Mucosa of stomach (tissue), 1 donor: Measurements from ENCODE around the gene ABCC4.

Source experiments
- H3K27me3 ChIP-seq: one replicate; pipeline ENCODE4 v1.7.0; 2013; ENCODE audit warnings: mild to moderate bottlenecking, low read length; ENCODE audit not compliant: control insufficient read depth, insufficient read depth
- H3K36me3 ChIP-seq: one replicate; pipeline ENCODE4 v1.7.0; 2013; ENCODE audit warnings: low read length; ENCODE audit not compliant: control insufficient read depth, insufficient read depth
- H3K4me1 ChIP-seq: one replicate; pipeline ENCODE4 v1.7.0; 2013; ENCODE audit warnings: mild to moderate bottlenecking, low read length; ENCODE audit not compliant: control insufficient read depth, insufficient read depth
- H3K4me3 ChIP-seq: one replicate; pipeline ENCODE4 v1.7.0; 2013; ENCODE audit warnings: low read length
- H3K9ac ChIP-seq: one replicate; pipeline ENCODE4 v1.7.0; 2013; ENCODE audit warnings: mild to moderate bottlenecking, low read length, moderate library complexity
- H3K9me3 ChIP-seq: one replicate; pipeline ENCODE4 v1.7.0; 2013; ENCODE audit warnings: mild to moderate bottlenecking, low read length, moderate library complexity; ENCODE audit not compliant: control insufficient read depth
- donor health status: Pancreatic carcinoma.

The ABCC4 gene

DNA sequence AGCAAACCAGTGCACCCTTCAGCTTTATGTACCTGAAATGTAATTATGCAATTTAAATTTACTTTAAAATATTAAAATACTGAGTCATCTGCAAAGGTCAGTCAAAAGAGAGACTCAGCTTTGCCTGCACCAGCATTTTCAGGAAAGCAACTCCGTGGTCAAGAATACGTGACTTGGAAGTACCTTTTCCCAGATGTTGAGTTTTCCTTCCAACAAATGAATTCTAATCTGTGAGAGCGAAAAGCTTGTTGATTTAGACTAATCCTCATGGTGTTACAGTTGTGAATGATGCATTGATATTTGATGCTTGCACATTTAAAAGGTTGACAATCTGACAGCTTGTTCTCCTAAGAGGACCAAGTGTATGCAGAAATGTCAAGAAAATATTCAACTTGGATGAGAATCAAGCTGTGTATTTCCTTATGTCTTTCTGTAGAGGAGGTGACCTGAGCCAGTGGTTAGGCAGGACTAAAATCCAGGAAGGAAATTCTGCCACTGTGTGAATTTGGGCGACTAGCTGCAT, 270.4 kb downstream of the ABCC4 start:
- Histone ChIP-seq H3K4me1 (peaks cover 8% of the 10 kb centered on the region), H3K9me3 (no peaks in the 10 kb centered on the region), H3K36me3 (no peaks in the 10 kb centered on the region), H3K9ac (no peak overlapping the region), H3K27me3 (no peaks in the 10 kb centered on the region), H3K4me3 (no peak overlapping the region)

DNA sequence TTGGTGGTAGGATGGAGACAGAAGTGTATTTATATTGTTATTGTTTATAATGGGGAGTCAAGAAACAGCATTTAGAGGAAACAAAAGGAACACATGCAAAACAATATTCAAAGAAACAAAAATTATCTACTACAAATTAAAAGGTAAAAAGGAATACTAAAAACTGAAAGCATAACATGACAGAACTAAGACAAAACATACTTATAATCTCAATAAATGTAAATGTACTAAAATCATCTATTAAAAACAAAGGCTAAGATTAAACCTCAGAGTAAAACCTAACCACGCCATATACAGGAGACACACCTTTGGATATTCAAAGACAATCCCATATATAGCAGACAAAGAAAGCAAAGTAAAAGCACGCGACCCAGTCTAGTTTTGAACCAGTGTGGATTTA, 273.6 kb downstream of the ABCC4 start:
- Histone ChIP-seq H3K4me1 (no peaks in the 10 kb centered on the region), H3K9ac (no peak overlapping the region), H3K9me3 (no peaks in the 10 kb centered on the region), H3K4me3 (no peak overlapping the region), H3K36me3 (no peaks in the 10 kb centered on the region), H3K27me3 (no peaks in the 10 kb centered on the region)

DNA sequence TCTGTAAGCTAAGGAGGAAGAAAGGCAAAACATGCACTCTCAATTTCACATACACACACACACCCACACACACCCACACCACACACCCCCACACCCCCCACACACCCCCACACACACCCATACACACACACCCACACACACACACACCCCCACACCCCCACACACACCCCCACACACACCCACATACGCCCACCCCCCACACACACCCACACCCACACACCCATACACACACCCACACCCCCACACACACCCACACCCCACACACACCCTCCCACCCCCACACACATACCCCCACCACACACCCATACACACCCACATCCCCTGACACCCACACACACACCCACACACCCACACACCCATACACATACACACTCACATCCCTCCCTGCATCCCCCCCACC, 276.1 kb downstream of the ABCC4 start:
- Histone ChIP-seq H3K4me1 (no peaks in the 10 kb centered on the region), H3K9ac (no peak overlapping the region), H3K9me3 (no peaks in the 10 kb centered on the region), H3K36me3 (no peaks in the 10 kb centered on the region), H3K27me3 (no peaks in the 10 kb centered on the region), H3K4me3 (no peak overlapping the region)

DNA sequence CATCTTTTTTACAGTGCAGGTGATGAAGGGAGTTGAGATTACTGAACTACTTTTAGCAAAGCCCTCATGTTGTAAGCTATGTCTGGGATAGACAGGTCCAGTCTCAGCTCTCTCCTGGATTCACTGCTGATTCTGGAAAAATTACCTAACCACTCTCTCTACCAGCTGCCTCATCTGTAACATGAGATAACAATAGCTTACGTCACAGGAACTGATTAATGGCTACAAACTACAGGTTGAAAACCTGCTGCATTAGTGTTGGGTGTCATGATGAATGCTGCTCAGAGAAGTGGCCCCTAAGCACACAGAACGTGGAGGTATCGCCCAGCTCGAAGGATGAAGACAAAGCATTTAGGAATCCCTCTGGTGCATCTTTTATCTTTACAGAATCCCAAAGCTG, 277.8 kb downstream of the ABCC4 start:
- no peaks in the 10 kb centered on the region for H3K4me1 ChIP-seq
- no peaks in the 10 kb centered on the region for H3K27me3 ChIP-seq
- H3K4me3 ChIP-seq, result no peak overlapping the region
- H3K36me3 ChIP-seq, result no peaks in the 10 kb centered on the region
- no peak overlapping the region for H3K9ac ChIP-seq
- no peaks in the 10 kb centered on the region for H3K9me3 ChIP-seq

DNA sequence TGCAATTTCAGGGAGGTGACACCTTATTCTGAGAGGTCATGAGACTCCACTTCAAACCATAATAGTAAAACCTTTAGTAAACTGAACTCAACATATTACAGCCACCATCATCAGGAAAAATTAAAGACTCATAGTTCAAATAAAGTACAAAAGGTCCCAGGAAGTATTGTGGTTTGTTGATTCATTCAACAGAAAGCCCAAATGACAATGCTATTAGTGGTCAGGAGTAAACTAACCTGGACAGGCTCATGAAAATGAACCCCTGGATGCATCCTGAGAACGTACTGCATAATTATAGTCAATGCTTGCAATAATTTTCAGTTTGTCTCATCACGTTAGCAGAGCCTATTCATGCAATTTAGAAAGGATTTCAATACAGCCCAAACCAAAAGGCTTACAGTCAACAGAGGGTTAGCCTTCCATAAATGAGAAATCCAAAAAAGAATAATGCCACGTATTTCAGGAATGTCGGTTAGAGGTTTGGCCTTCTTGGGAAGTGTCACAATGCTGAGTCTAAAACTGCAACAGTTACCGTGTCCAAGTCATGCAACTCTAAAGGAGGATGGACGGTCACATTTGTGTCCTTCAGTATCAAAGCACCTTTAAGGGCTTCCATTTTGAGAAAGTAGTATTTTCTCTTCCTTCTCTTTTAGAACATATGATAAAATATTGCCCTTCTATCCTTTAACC, 280.8 kb downstream of the ABCC4 start:
- no peak overlapping the region for H3K9ac ChIP-seq
- no peaks in the 10 kb centered on the region for H3K4me1 ChIP-seq
- H3K9me3 ChIP-seq, result no peaks in the 10 kb centered on the region
- no peaks in the 10 kb centered on the region for H3K27me3 ChIP-seq
- H3K36me3 ChIP-seq, result no peaks in the 10 kb centered on the region
- H3K4me3 ChIP-seq, result no peak overlapping the region

DNA sequence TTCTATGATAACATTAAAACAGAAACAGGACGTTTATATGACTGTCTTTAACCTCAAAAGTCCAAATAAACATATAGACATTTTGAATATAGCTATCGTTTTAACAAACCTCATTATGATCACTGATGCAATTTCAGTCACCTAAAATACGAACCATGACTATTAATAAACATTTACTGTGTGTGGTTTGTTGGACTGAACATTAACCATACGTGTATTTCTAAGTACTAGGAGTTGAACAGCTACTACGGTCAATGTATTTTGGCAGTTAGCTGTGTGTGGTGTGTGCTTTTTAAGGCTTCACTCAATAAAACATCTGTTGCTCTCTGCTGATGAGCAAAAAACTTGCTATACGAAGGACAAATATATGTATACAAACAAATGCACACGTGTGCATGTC, 281.4 kb downstream of the ABCC4 start:
- Histone ChIP-seq H3K27me3 (no peaks in the 10 kb centered on the region), H3K4me1 (no peaks in the 10 kb centered on the region), H3K9me3 (no peaks in the 10 kb centered on the region), H3K9ac (no peak overlapping the region), H3K36me3 (no peaks in the 10 kb centered on the region), H3K4me3 (no peak overlapping the region)

DNA sequence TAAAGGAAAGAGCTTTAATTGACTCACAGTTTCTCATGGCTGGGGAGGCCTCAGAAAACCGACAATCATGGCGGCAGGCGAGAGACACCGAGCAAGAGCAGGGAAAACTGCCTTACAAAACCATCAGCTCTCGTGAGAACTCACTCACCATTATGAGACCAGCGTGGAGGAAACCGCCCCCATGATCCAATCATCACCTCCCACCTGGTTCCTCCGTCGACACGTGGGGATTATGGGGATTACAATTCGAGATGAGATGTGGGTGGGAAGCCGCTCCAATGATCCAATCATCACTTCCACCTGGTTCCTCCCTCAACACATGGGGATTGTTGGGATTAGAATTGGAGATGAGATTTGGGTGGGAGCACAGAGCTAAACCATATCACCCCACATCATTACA, 293.9 kb downstream of the ABCC4 start:
- no peaks in the 10 kb centered on the region for H3K9me3 ChIP-seq
- H3K4me1 ChIP-seq, result peaks cover 8% of the 10 kb centered on the region
- no peak overlapping the region for H3K9ac ChIP-seq
- H3K4me3 ChIP-seq, result no peak overlapping the region
- H3K36me3 ChIP-seq, result no peaks in the 10 kb centered on the region
- H3K27me3 ChIP-seq, result peaks cover 3% of the 10 kb centered on the region

DNA sequence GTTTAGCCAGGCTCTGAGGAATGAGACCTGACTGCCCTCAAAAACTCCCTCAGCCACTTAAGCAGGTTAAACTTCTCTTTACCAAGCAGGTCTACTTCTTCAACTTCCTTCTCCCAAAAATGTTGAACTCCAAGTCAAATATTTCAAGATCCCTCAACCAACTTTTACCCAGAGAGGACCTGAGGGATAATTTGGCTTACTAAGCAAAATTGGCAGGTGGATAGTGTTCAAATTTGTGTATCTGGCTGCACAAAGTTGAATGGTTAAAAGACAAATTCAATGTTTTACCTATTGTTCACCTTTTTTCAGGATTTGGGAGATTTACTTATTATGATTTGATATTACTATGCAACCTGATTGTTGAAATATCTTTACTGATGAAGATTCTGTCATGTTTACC, 296.0 kb downstream of the ABCC4 start:
- no peaks in the 10 kb centered on the region for H3K36me3 ChIP-seq
- H3K4me3 ChIP-seq, result no peak overlapping the region
- no peaks in the 10 kb centered on the region for H3K9me3 ChIP-seq
- peaks cover 3% of the 10 kb centered on the region for H3K27me3 ChIP-seq
- H3K4me1 ChIP-seq, result peaks cover 10% of the 10 kb centered on the region
- H3K9ac ChIP-seq, result no peak overlapping the region

DNA sequence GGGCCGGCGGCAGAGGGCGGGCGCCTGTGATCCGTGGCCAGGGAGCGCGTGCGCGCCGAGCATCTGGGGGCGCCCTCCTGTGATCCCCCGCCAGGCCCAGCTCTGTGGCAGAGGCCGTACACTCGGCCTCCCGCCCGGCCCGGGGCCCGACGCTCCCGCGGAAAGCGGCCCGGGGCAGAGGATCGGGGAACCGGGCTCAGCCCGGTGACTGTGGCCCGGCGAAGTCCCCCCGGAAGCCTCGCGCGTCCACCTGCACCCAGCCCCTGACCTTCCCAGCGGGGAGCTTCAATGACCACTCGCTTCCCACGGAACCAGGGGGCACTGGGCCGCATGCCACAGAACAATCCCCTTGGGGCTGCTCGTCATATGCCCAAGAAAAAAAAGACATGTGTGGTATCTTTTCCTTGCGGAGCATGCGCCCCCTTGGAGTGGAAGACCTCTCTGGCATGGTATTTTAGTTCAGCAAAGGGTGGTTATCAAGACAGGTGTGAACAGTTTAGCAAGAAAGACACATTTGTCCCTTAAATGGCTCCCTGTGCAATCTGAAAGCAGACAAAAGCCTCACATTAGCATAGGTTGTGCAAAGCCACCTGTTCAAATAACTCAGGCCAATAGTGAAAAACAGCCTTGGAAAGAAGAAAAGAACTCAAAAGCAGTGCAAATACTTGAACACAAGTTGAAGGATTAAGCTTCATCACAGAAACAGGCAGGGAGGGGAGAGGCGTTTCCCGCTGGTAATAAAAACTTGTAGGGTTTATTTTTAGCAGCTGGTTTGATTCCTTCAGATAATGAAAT, 298.0 kb downstream of the ABCC4 start:
- Histone ChIP-seq H3K4me1 (peaks cover 10% of the 10 kb centered on the region), H3K36me3 (no peaks in the 10 kb centered on the region), H3K9ac (peak overlapping the region; percentile 60), H3K27me3 (peaks cover 3% of the 10 kb centered on the region), H3K4me3 (peak overlapping the region; percentile 36), H3K9me3 (no peaks in the 10 kb centered on the region)

DNA sequence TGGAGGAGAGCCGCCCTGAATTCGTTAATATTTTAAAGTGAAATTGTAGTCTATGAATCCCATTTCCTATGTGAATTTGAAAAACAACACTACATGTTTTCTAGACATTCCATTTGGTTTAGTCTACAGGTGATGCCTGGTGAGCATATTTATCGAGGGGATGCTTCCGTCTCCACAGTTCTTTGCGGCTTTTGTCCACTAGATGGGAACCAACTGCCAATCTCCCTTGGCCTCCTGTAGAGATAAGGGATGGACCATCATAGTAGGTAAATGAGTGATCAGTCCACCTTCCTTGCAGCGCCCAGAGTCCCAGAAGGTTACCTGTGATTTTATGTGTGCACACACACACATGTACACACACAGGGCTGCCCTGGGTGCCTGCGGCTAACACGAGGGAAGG, 299.1 kb downstream of the ABCC4 start:
- H3K9me3 ChIP-seq, result no peaks in the 10 kb centered on the region
- H3K4me3 ChIP-seq, result no peak overlapping the region
- H3K4me1 ChIP-seq, result peaks cover 10% of the 10 kb centered on the region
- H3K9ac ChIP-seq, result no peak overlapping the region
- H3K27me3 ChIP-seq, result peaks cover 3% of the 10 kb centered on the region
- no peaks in the 10 kb centered on the region for H3K36me3 ChIP-seq

DNA sequence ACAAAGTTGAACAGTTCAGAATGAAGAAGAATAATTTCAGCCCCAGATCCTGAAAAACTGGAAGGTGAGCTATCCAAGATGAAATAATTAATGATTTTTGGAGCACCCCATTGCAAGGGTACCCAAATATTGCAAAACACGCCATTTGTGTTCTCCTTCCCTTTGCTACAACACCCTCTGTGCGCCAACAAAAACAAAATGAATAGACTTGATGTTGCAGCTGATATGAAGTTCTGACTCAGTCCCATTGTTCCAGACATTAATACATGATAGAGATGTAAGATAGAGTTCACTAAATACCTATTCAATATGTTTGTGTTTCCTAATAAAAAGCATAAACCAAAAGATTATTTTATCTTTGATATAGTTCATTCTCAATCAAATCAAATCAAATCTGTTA, 301.4 kb downstream of the ABCC4 start:
- no peak overlapping the region for H3K4me3 ChIP-seq
- no peaks in the 10 kb centered on the region for H3K36me3 ChIP-seq
- H3K27me3 ChIP-seq, result peaks cover 3% of the 10 kb centered on the region
- no peak overlapping the region for H3K9ac ChIP-seq
- H3K9me3 ChIP-seq, result no peaks in the 10 kb centered on the region
- H3K4me1 ChIP-seq, result peaks cover 10% of the 10 kb centered on the region

DNA sequence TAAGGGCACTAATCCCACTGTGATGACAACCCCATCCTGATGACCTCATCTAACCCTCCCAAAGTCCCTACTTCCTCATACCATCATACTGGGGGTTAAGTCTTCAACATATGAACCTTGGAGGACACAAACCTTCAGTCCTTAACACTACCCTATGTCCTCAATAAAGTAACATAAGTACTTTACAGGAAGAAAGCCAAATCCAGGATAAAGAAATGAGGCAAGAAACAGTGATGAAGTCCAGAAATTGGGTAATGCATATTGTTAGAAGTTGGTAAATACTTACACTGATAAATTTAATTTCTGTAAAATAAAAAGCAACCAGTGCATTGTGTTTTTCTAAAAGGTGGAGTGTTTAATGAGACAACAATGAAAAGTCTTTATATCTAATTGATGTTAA, 304.1 kb downstream of the ABCC4 start:
- Histone ChIP-seq H3K4me3 (no peak overlapping the region), H3K9ac (no peak overlapping the region), H3K36me3 (no peaks in the 10 kb centered on the region), H3K9me3 (no peaks in the 10 kb centered on the region), H3K27me3 (no peaks in the 10 kb centered on the region), H3K4me1 (no peaks in the 10 kb centered on the region)
